Transverse colon (tissue), 3 donors: ENCODE data around the gene METTL17.

Experiments used
- POLR2A ChIP-seq: fragments of 450-650 bp; IDR thresholded peaks from one replicate; pipeline ENCODE4 v1.6.1; 2016; ENCODE audit warnings: antibody characterized with exemption, mild to moderate bottlenecking, moderate library complexity
- POLR2AphosphoS5 ChIP-seq, 3 donors: sonication (generic); formaldehyde crosslinking; IDR thresholded peaks; one replicate each; pipeline ENCODE4 v1.6.1; 2016; ENCODE audit warnings: antibody characterized with exemption in 3 of 3

GRCh38 chr14:21022686-21023085, 32.9 kb downstream of the METTL17 start:
- TF ChIP-seq POLR2A (no peak), POLR2AphosphoS5 (IDR thresholded peaks at IDR 0.05) (no peak)
